CD4-positive, alpha-beta T cell treated with Interleukin-4 for 4 hours (primary cell): Measurements from ENCODE around the gene OR10G4.
"Not testable (repeated sequence)": the region's sequence is repeated elsewhere in the genome, so short reads cannot be mapped to it uniquely, and the experiment has no call there.

Source experiments
- DNase-seq: peaks from one replicate; pipeline ENCODE4 v3.0.0-alpha.2; 2020

The OR10G4 gene, protein sequence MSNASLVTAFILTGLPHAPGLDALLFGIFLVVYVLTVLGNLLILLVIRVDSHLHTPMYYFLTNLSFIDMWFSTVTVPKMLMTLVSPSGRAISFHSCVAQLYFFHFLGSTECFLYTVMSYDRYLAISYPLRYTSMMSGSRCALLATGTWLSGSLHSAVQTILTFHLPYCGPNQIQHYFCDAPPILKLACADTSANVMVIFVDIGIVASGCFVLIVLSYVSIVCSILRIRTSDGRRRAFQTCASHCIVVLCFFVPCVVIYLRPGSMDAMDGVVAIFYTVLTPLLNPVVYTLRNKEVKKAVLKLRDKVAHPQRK

GRCh38 chr11:124012697-124013096 is at the start of gene OR10G4:
Gene OR10G4, plus strand, starts transcription at chr11:124012997. Its CDS starts 2,578 bp downstream, at chr11:124015575.
- DNase-seq, result no peak

DNA sequence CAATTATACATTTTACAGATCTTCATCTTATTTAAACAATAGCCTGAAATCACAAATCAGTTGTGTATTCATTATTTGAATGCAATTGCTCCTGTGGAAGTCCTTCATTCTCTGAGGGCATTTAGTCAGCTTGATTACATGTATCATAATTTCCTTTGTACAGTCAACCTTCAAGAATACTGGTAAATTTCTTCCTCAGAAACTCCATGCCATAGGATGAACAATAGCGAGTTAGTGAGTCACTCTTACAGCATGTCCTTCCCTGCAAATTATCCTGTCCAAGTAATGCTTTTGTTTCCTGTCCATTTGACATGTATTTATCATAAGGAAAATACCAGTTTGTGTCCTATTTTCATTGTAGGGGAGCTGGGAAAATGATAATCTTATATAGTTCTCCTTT is 39.0 kb upstream of the OR10G4 start:
- no peak for DNase-seq

- no peak for DNase-seq
These were observed 35.8 kb upstream of the OR10G4 start for GRCh38 chr11:123976770-123977560.

- no peak for DNase-seq
These were observed 35.0 kb upstream of the OR10G4 start, which contains the start of gene OR10S1 for GRCh38 chr11:123977731-123978347. Gene OR10S1, minus strand, starts transcription at chr11:123977781. Its CDS starts 117 bp downstream, at chr11:123977664.

DNA sequence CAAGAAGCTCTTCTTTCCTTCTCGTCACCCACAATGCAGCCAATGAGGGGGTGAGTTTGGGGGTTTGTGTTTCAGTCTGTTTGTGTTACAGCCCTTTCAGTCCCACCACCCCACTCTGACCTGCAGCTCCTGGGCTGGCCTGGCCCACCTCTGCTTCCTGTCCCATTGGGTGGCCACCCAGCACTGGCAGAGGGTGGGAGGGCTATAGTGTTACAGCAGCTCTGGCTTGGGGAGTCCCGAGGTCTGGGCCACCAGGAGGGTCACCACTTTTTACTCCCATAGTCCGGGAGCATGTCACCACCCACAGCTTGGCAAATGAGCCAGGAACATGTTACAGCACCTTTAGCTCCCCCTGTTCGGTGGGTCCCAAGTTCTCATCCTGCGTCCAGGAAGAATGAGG is 33.5 kb upstream of the OR10G4 start:
- DNase-seq, result no peak

DNA sequence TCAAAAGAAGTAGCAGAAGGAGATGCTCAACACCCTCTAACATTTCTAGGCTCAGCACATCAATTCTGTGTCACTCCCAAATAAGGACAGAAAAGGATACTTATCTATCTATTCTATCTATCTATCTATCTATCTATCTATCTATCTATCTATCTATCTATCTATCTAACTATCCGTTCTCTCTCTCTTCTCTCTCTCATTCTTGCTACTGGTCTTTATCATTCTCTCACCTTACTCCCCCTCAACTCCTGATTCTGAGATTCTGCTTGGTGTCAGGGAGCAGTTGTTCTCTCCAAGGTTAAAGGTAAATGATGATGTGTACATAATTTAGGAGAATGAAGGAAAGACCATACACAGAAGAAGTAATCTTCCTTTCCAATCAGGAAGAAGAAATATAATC is 17.7 kb upstream of the OR10G4 start, which contains the start of gene OR10G6:
Gene OR10G6 (minus strand): TSS at position 43 of the 400 bp plus-strand sequence. CDS start 0 bp downstream, at position 43.
- DNase-seq, result no peak

DNA sequence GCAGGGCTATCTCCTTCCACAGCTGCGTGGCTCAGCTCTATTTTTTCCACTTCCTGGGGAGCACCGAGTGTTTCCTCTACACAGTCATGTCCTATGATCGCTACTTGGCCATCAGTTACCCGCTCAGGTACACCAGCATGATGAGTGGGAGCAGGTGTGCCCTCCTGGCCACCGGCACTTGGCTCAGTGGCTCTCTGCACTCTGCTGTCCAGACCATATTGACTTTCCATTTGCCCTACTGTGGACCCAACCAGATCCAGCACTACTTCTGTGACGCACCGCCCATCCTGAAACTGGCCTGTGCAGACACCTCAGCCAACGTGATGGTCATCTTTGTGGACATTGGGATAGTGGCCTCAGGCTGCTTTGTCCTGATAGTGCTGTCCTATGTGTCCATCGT is 3.0 kb downstream of the OR10G4 start:
- DNase-seq, result not testable (repeated sequence)

GRCh38 chr11:124026498-124026897 is 13.7 kb downstream of the OR10G4 start, which contains the start of gene OR10G8:
Gene OR10G8, plus strand, starts transcription at chr11:124026798. Its CDS starts 2,825 bp downstream, at chr11:124029623.
- no peak for DNase-seq

- DNase-seq, result no peak
These were observed 23.9 kb downstream of the OR10G4 start for GRCh38 chr11:124036666-124037065.

DNA sequence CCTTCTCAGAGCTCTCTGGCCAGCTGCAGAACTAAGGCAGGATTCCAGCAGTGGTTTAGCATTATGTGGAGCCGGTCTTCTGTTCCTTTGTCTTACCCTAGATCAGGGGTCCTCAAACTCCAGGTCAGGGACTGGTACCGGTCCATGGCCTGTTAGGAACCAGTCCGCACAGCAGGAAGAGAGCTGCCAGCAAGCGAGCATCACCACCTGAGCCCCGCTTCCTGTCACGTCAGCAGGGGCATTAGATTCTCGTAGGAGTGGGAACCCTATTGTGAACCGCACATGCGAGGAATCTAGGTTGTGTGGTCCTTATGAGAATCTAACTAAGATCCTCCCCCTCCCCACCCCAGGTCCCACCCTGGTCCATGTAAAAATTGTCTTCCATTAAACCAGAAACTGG is 26.8 kb downstream of the OR10G4 start:
- no peak for DNase-seq

DNA sequence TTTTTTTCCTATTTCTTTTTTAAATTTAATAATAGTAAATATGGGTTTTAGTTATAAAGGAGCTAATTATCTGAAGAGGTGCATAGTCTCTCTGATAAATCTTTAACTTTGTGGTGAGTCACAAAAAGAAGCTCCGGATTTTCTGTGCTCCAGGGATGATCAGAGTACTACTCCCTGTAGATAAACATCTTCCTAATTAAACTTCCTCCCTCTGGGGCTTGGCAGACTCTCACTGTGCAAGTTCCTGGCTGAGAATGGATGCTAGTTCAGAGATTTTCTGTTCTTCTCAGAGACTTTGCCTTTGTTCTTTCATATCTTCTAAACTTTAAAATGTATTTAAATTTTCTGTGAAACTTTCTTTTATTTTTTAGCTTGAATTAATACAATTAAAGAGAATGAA is 28.5 kb downstream of the OR10G4 start, which contains the start of gene OR10G7:
Gene OR10G7 (minus strand): TSS at position 72 of the 400 bp plus-strand sequence. CDS start 2,324 bp downstream, outside the sequence.
- DNase-seq, result no peak

DNA sequence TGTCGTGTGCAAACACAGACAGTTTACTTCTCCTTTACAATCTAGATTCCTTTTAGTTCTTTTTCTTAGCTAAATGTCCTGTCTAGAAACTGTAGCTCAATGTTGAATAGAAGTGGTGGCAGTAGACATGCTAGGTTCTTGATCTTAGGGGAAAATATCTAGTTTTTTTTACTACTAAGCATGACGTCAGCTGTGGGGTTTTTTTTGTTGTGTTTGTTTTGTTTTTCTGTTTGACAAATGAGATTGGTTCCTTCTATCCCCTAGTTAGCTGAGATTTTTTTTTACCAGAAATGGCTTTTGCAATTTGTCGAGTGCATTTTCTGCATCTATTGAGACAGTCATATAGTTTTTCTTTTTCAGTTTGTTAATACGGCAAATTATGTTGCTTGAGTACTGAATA is 30.6 kb downstream of the OR10G4 start:
- DNase-seq, result no peak

- no peak for DNase-seq
These were observed 38.0 kb downstream of the OR10G4 start for GRCh38 chr11:124050748-124051147.

- DNase-seq, result no peak
These were observed 40.2 kb downstream of the OR10G4 start for GRCh38 chr11:124052966-124053365.
